ENCODE measurements around the gene GABARAP. TPM values are rescaled to one million over a fixed set of nuclear protein-coding genes. Genes with fewer than 3 reads are reported as not detected.
A peak's percentile ranks its signal among the peaks of the same experiment; 100 is the strongest.

Gene GABARAP
- total RNA-seq, 1 donor from 2014 or later: 418 TPM

DNA sequence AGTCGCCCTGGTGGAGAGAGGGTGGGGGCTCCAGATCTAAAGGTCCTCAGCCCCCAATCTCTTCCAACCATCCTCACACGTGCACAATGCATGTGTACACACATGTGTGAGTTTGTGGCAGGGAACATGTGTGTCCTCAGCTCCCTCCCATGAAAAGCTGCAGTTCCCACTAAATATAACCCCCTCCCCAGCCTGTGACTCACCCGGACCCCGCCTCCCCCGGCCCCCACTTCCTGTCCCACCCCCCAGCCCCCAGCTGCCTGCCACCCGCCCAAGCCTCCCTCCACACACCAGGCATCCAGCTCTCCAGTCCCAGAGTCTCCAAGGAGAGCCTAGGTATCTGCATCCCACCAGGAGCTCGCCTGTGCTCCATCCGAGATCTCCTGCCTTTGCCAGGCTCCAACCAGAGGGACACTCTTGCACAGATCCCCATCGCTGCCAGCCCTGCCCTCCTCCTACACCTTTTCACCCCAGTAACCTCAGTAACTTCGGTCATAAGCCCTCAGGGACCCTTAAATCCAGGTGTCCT is 26.5 kb downstream of the GABARAP start:
- Mint-ChIP-seq H3K4me1 (ENCODE audit: unreplicated experiment) (peaks cover 61% of the 10 kb centered on the region), H3K27me3 (ENCODE audit: unreplicated experiment) (peaks cover 39% of the 10 kb centered on the region), H3K9me3 (ENCODE audit: unreplicated experiment) (no peaks in the 10 kb centered on the region), H3K4me3 (ENCODE audit: unreplicated experiment) (peak overlapping the region; percentile 92), H3K27ac (ENCODE audit: unreplicated experiment) (peak overlapping the region; percentile 100), H3K36me3 (ENCODE audit: low read depth, unreplicated experiment) (peaks cover 8% of the 10 kb centered on the region)
- no peak for DNase-seq (ENCODE audit: low spot score)
- TF ChIP-seq, protein P1, sequence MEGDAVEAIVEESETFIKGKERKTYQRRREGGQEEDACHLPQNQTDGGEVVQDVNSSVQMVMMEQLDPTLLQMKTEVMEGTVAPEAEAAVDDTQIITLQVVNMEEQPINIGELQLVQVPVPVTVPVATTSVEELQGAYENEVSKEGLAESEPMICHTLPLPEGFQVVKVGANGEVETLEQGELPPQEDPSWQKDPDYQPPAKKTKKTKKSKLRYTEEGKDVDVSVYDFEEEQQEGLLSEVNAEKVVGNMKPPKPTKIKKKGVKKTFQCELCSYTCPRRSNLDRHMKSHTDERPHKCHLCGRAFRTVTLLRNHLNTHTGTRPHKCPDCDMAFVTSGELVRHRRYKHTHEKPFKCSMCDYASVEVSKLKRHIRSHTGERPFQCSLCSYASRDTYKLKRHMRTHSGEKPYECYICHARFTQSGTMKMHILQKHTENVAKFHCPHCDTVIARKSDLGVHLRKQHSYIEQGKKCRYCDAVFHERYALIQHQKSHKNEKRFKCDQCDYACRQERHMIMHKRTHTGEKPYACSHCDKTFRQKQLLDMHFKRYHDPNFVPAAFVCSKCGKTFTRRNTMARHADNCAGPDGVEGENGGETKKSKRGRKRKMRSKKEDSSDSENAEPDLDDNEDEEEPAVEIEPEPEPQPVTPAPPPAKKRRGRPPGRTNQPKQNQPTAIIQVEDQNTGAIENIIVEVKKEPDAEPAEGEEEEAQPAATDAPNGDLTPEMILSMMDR (IDR thresholded peaks at IDR 0.05; ENCODE audit: unreplicated experiment): no peak

DNA sequence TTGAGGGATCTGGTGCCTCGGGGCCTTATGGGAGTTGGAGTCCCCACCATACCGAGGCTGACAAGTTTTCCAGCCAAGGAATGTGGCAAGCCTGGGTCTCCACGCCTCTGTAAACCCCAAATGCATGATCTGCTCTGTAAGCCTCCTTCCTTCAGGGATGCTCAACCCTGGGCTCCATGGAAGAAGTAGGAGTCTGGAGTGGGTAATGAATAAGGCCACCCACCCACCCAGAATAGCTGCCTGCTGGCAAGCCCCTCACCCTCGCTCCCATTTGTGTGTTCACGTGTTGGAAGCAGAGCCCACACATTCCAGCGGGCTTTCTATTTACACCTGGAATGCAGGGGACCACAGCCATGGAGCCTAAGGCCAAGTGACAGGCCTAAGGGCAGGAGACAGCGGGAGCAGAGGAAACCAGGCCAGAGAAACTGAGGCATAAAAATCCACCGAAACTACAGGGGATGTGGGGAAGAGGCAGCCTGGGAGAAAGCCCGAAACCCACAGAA is 27.1 kb downstream of the GABARAP start:
- peak overlapping the region; percentile 100 for H3K27ac Mint-ChIP-seq (ENCODE audit: unreplicated experiment)
- H3K4me1 Mint-ChIP-seq (ENCODE audit: unreplicated experiment): peaks cover 57% of the 10 kb centered on the region
- no peak for DNase-seq (ENCODE audit: low spot score)
- peaks cover 34% of the 10 kb centered on the region for H3K27me3 Mint-ChIP-seq (ENCODE audit: unreplicated experiment)
- peaks cover 8% of the 10 kb centered on the region for H3K36me3 Mint-ChIP-seq (ENCODE audit: low read depth, unreplicated experiment)
- H3K4me3 Mint-ChIP-seq (ENCODE audit: unreplicated experiment): peak overlapping the region; percentile 92
- no peaks in the 10 kb centered on the region for H3K9me3 Mint-ChIP-seq (ENCODE audit: unreplicated experiment)
- TF ChIP-seq, protein P1 (IDR thresholded peaks at IDR 0.05; ENCODE audit: unreplicated experiment): no peak

DNA sequence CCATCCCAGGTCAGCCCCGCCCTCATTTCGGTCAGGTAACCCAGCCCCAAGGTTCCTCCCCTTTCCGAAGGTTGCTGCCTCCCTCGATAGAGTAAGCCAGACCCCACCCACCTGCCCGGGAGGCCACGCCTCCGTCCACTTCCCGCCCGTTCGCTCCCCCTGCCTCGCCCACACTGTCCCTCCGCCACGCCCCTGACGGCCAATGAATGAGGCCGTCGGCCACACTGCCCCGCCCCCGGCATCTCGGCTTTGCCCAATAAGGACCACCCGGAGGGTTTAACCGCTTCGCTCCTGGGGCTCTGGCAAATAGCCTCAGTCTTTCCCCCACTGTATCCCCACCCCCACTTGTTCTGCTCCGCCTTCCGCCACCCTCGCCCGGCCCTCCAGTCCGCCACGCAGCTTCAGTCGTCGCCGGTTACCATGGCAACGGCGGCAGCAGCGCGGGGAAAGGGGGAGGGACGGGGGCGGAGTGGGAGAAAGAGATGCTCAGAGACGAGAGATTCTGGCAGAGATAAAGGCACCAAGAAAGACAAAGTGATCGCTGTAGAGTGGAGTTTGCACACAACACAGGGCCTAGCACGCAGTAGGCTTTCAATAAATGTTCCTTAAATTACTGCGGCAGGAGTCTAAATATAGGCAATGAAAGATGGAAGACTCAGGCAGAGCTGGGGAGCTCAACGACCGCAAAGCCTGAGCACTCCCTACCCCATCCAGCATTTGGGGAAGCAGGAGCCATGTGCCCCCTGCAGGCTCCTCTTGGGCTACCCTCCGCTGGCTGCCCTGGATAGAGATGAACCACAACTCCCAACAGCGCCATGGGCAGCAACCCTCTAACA is 27.7 kb downstream of the GABARAP start:
- peaks cover 55% of the 10 kb centered on the region for H3K4me1 Mint-ChIP-seq (ENCODE audit: unreplicated experiment)
- H3K4me3 Mint-ChIP-seq (ENCODE audit: unreplicated experiment): peak overlapping the region; percentile 92
- peaks cover 8% of the 10 kb centered on the region for H3K36me3 Mint-ChIP-seq (ENCODE audit: low read depth, unreplicated experiment)
- H3K27me3 Mint-ChIP-seq (ENCODE audit: unreplicated experiment): peaks cover 34% of the 10 kb centered on the region
- TF ChIP-seq, protein P1 (IDR thresholded peaks at IDR 0.05; ENCODE audit: unreplicated experiment): no peak
- H3K9me3 Mint-ChIP-seq (ENCODE audit: unreplicated experiment): no peaks in the 10 kb centered on the region
- peak overlapping the region; percentile 100 for H3K27ac Mint-ChIP-seq (ENCODE audit: unreplicated experiment)
- DNase-seq (ENCODE audit: low spot score): peak; percentile 100

DNA sequence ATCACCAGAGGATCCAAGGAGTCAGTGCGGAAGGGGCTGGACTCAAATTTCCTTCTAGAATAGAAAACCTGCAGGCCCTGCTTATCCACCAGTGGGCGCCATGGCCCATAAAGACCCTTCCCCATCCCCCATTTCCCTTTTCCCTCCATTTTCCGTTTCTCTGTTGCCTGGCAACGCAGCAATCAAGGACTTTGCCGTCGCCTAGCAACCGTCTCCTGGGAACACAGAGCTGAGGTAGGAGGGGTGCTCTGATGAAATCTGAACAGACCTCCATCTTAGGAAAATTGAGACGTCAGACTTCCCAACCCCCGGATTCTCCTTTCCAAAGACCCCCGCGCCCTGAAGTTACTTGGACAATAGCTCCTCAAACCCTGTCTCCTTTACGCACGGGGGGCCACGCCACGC is 28.4 kb downstream of the GABARAP start:
- peaks cover 52% of the 10 kb centered on the region for H3K4me1 Mint-ChIP-seq (ENCODE audit: unreplicated experiment)

More for the DNA sequence above, 28.4 kb downstream of the GABARAP start:
- H3K9me3 Mint-ChIP-seq (ENCODE audit: unreplicated experiment): no peaks in the 10 kb centered on the region
- H3K36me3 Mint-ChIP-seq (ENCODE audit: low read depth, unreplicated experiment): peaks cover 8% of the 10 kb centered on the region
- peak overlapping the region; percentile 100 for H3K27ac Mint-ChIP-seq (ENCODE audit: unreplicated experiment)
- peak overlapping the region; percentile 92 for H3K4me3 Mint-ChIP-seq (ENCODE audit: unreplicated experiment)
- peak; percentile 92 for DNase-seq (ENCODE audit: low spot score)
- TF ChIP-seq, protein P1 (IDR thresholded peaks at IDR 0.05; ENCODE audit: unreplicated experiment): peak; percentile 72
- peaks cover 29% of the 10 kb centered on the region for H3K27me3 Mint-ChIP-seq (ENCODE audit: unreplicated experiment)

Data from endothelial cell (in vitro differentiated cells).